Stimulated activated CD4-positive, alpha-beta T cell treated with anti-CD3 and anti-CD28 coated beads, Interleukin-15, amount 100 ng/mL, for 48 hours (primary cell): ENCODE results near the gene MBD2.

Experiments
- DNase-seq, 2 donors: peaks; one replicate each; pipeline ENCODE4 v3.0.0-alpha.2; 2020; ENCODE audit warnings: low read depth in 2 of 2

The MBD2 gene

DNA sequence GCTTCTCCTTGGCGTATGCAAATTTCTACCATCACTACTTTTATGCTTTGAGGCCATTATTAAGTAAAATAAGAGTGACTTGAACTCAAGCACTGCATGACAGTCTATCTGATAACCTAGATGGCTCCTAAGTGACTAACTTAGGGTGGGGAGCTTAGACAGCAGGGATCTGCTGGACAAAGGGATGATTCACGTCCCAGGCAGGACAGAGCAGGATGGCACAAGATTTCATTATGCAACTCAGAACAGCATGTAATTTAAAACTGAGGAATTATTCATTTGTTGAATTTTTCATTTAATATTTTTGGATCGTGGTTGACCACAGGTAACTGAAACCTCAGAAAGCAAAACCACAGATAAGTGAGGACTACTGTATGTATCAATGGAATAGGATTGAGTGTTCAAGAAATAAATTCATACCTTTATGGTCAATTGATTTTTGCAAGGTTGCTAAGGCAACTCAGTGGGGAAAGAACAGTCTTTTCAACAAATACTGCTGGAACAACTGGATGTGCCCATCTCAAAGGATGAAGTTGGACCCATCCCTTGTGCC lies 115.3 kb downstream of the MBD2 start:
- DNase-seq, result no peak

- DNase-seq, result no peak
Measured at GRCh38 chr18:54102123-54102522, 122.3 kb downstream of the MBD2 start.
